CD4-positive, alpha-beta T cell treated with Interleukin-4 for 4 hours (primary cell): ENCODE data around the gene CSNK1G1.
"Not testable (repeated sequence)": the region's sequence is repeated elsewhere in the genome, so short reads cannot be mapped to it uniquely, and the experiment has no call there.

ENCODE experiments used
- DNase-seq: peaks from one replicate; pipeline ENCODE4 v3.0.0-alpha.2; 2020

Gene CSNK1G1

DNA sequence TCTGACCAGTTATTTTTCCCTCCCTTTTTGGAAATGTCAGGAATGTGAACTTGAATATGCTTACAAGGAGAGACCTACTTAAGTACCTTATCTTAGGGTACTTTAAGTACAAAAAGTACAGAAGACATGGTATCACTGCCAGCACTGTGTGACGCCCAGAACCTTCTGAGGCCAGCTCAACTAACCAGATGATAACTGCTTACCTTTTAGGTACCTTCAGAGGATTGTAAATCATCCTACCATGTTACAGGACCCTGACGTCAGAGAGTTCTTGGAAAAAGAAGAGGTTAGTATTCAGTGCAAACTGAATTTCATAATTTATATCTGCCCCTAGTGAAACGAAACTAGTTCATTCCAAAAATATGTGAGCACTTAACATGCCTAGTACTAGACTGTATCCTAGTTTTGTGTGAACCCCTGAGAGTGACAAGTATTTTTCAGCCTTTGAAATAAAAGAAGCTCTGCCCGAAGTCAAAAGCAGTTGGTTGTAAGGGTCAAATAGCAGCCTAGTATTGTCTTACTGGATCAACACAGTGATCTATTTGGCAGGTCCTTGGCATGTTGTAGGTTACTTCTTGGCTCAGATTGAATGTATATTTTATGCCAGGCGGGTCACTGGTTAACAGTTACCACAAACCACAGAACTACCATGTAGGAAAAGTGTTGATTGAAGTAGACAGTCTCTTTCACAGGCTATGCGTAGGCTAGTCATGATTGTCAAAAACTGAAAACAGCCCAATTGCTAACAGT is 228.3 kb downstream of the CSNK1G1 start:
- no peak for DNase-seq

DNA sequence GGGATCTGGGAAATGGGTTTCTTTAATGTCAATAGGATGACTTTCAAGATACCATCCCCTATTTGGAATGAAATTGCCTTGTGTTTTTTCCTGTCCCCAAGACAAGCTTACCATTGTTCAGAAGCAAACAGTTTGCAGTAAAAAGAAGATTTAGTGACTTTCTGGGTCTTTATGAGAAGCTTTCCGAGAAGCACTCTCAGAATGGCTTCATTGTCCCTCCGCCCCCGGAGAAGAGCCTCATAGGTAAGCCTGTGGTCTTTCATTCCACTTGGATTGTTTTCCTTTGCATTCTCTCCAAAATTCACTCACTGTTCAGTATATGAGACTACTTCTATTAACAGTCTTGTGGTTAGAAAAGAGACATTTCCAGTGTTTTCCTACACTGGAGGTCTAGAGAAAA is 230.0 kb downstream of the CSNK1G1 start:
- DNase-seq, result no peak

DNA sequence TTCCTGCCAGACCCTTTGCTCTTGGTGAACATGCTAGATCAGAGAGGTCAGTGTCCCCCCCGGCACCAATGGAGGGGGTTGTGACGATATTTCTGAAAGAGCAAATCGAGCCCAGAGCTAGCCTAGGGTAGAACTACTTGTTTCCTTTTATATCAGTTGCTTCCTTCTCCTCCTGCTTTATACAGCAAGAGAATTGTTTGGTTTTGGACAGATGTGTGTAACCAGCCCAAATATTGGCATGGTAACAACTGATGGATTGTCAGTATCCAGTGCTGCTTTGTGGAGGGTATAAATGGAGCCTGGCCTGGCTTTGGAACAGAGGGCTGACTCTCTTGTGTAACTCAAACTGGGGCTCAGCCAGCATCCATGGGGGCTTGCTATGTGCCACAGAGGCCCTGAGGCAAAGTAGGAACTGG is 233.0 kb downstream of the CSNK1G1 start:
- no peak for DNase-seq

DNA sequence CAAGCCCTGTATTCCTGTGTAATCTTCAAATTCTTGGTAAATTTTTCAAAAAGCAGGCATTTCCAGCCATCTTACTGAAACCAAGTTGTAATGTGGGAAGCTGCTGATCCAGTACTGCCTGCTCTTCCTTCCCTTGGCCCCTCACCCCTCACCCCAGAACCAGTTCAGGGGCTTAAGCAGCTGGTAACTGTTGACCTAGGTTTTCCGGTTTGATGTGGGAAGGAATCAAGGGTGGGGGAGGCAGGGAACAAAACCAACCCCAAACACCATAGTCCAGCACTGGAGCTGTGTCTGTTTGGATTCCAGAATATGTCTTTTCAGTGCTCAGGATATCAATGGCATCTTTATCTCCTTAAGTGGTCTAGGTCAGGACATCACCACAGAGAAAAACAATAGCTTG is 233.5 kb downstream of the CSNK1G1 start:
- DNase-seq, result no peak

DNA sequence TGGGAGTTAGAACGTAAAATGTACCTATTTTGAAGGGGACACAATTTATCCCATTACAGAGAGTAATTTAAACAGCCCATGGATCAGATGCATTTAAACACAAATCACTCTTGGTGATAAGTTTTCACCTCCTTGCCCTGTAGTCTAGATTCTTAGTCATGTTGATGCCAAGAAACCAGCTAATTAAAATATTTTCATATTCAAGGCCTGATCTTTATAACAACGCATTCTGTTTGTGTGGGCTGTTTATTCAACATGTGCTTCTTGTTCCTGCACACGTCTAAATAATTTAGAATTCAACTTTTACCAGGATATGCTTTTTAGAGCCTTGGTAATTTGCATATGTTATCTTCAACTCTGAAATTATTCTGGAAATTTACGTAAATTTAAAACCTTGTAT is 234.4 kb downstream of the CSNK1G1 start:
- no peak for DNase-seq

DNA sequence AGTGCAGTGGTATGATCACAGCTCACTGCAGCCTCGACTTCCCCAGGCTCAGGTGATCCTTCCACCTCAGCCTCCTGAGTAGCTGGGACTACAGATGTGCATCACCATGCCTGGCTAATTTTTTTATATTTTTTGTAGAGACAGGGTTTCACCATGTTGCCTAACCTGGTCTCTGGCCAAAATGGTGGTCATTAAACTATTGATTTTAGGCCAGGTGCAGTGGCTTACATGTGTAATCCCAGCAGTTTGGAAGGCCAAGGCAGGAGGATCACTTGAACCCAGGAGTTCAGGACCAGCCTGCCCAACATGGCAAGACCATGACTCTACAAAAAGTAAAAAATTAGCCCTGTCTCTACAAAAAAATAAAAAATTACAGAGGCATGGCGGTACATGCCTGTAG is 235.7 kb downstream of the CSNK1G1 start:
- DNase-seq, result not testable (repeated sequence)

DNA sequence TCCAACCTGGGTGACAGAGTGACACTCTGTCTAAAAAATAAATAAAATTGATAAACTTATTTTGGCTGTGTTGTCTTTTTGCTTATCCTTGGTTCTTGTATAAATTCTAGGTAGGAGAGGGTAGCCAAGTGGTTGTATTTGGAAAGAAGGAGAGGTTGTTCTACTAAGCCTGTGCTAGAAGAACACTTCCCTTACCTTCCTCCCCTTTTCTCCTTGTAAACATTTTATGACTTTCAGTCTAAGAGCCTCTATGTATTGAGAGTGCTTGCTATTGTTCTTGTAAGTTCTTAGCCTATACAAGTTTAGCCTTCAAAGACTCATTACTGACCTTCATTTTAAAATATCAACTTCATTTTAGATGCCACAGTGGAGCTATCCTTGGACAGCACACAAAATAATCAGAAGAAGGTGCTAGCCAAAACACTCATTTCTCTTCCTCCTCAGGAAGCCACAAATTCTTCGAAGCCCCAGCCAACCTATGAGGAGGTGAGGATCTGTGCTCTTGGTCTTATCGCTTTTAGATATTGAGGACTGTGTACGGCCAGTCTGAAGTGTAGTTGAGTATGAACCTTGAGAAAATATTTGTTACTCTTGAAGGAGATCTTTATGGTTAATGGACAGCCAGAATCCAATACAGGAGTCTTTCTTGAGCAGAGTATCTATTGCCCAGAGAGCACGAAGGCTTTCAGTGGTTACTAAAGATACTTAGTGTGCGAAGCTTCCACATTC is 238.1 kb downstream of the CSNK1G1 start:
- no peak for DNase-seq
